Nucleus accumbens (tissue), 56 donors: ENCODE data around the gene RUFY1.
A peak's percentile ranks its signal among the peaks of the same experiment; 100 is the strongest.

ENCODE experiments used
- DNase-seq, 56 donors: peaks; one replicate each; lab custom pipeline; 2025; lab: John Stamatoyannopoulos, UW

Gene RUFY1

DNA sequence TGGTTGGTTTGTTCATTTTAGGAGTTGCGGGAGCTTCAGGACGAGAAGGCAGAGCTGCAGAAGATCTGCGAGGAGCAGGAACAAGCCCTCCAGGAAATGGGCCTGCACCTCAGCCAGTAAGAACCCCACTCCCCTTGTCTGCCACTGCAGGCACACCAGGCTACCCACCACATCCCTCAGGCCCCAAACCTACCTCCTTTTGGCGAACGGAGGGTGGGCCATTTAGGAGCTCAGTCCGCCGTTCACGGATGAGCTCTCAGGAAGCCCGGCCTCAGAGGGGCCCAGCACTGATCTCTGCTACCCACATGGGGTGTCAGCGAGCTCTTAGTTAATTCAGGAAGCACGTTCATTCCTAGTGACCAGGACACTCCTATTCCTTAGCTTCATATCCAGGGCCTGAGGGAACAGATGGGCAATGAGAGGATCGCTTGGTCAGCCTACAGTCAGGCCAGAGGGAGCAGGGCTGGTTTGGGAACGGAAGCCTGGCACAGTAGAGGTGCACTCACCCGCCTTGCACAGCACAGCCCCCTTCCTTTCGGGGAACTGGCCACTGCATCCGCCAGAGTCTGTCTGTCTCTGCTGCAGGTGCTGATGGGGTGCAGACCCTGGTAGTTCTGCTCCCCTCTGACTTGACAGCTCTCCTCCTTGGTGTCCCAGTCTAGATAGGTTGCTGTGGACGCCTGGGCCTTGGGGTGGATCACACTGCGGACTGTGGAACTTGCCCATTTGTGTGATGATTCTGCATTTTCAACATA lies 51.7 kb downstream of the RUFY1 start:
- DNase-seq, result no peak

DNA sequence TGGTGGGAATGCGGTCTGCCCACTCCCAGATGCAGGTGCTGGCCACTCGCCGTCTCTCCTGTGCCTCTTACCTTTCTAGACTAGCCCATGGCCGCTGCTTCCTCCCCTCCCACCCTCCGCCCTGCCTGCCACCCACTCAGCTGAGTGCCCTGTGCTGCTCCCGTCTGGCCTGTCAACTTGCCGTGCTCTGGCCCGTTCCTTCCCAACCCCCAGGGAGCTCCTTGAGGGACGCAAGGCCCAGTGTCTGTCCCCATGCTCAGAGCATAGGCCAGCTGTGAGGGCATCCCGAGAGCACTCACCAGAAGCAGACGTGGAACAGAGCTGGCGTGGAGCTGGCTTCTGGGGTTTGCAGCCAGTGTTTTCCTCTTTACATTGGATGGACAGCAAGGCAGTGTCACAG lies 53.0 kb downstream of the RUFY1 start:
- DNase-seq, result no peak

- no peak for DNase-seq
Measured at GRCh38 chr5:179605026-179605833, 54.9 kb downstream of the RUFY1 start.

- peak in 1 of 56 donors; percentile 8 for DNase-seq
Measured at GRCh38 chr5:179606071-179606909, 55.9 kb downstream of the RUFY1 start.

GRCh38 chr5:179606910-179607159 lies 56.5 kb downstream of the RUFY1 start:
- DNase-seq, result no peak

DNA sequence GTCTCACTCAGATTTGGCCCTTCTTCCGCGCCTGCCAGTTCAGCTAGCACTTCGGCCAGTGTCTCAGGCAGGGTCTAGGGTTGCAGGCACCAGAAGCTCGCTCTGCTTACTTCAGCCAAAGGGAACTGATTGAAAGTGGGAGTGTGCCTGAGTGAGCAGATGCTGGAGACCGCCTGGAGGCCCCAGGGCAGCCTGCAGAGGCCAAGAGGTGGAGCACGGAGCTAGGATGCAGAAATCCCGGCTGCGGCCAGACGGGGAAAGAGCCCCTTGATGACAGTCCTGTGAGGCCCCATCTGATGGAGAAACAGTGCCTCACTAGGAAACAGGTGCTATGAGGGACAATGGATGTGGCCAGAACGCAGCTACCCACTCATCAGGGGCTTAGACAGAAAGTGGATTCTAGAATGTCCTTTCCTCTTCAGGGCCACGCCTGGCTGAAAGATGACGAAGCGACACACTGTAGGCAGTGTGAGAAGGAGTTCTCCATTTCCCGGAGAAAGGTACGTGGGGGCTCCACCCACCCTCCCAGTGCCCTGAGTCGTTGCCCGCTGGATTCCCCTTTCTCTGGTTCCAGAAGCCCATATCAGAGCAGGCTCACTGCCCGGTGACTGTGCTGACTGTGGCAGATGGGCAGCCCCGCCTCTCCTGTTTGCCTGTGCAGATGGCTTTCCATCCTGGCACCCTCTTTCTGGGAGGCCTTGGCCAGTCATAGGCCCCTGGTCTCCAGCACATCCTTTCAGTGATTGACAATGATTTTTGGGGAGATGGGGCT lies 57.0 kb downstream of the RUFY1 start:
- peak in 36 of 56 donors; percentile 4 to 66 (median 26) for DNase-seq

- peak in 27 of 56 donors; percentile 4 to 74 (median 22) for DNase-seq
Measured at GRCh38 chr5:179608131-179608581, 57.8 kb downstream of the RUFY1 start.

- DNase-seq, result no peak
Measured at GRCh38 chr5:179609834-179610108, 59.4 kb downstream of the RUFY1 start.

DNA sequence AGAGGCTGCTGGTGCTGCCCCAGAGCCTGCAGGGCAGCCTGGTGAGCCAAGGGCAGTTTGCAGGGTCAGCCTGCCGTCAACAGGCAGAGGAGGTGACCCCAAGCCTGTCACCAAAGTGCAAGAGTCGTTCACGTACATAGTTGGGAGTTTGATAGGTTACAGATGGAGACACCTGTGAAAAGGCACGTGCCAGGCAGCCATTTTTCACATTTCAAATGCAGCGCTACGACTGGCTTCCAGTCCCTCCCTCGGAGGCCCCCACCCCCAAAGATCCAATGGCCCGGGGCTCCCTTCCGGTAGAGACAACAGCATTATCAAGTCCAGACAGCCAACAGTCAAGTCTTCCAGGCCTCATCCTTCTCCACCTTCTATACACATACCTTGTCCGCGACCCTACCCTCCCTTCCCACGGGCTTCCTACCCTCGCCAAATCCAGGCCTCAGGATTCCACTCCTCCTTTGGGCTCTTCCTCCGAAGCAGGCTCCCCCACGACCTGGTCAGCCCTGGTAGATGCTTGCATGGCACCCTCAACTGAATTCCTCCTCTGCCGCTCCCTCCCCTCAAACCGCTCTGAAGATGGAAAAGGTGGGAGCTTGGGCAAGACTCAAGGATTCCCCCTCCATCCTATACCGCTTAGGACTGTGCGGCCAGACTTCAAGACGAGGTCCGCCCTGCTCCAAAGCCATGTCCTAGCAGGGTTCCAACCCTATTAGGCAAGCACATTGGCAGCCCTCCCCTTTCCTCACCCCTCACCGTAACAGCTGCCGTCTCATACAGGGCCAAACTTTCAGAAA lies 60.0 kb downstream of the RUFY1 start:
- DNase-seq, result no peak

DNA sequence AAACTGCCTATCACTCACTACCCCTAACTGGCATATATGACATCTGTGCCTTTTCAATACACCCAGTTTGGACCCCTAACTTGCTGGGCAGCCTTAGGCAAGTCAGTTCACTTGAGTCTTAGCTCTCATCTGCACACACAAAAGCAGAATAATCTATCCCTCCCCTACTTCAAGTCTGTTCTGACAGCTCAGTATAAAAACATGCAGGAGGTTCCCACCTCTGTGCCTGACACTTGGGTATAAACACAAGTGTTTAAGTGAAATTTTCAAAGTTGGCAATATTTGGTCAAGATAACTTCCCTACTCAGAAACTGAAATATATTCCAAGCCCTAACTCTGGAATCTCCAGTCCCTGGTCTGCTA lies 60.5 kb downstream of the RUFY1 start:
- DNase-seq, result no peak

- no peak for DNase-seq
Measured at GRCh38 chr5:179612577-179613459, 62.5 kb downstream of the RUFY1 start.

DNA sequence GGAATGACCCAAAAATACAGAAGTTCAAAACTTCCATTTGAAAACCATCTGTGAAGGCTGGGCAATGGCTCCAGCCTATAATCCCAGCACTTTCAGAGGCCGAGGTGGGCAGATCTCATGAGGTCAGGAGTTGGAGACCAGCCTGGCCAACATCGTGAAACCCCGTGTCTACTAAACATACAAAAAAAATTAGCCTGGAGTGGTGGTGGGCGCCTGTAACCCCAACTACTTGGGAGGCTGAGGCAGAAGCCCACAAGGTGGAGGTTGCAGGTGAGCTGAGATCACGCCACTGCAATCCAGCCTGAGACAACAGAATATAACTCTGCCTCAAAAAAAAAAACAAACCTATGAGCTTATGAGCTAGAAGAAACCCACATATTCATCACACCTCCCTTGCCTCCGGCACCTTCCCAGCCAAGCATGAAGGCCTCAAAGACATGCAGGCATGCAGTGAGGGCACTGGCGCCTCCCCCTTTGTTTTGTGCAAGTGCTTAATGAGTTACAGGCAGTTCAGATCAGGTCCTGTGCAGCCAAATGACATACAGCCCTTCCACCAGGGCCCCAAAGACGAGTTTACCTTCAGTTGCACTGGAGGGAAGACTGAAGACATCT lies 63.2 kb downstream of the RUFY1 start:
- DNase-seq, result no peak

DNA sequence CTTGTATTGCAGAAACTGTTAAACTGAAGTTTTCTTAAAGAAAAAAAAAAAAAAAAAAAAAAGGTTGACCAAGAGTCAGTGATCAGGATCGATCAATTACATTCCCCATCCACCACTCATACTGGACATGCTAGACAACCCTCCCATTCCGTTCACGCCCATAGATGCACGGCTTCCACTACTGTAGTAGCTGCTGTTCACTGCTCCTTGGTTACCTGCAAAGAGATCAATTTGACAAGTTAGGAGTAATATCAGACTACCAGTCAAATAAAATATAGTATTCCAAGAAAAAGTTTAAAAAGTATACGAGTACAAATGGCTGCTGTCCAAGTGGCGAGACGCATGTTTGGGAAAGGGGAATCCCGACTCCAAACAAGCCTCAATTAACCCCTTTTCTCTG lies 64.4 kb downstream of the RUFY1 start:
- no peak for DNase-seq

DNA sequence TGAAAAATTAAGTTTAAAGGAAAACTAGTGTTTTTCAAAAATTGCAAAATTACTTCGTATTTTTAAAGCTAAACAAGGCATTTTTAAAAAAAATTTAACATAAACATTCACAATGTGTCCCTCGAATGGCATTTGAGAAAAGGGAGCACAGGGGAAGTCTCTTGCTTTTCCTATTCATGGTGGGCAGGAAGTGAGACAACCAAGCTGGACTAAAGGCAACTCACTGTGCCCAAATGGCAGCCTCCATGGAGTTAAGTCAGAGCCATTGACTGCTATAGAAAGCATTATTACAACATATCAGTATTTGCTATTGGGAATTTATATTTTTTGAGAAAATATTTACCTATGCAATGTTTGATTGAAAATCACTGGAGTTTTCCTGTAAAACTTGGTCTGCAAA lies 64.8 kb downstream of the RUFY1 start:
- no peak for DNase-seq

GRCh38 chr5:179616002-179616594 lies 65.7 kb downstream of the RUFY1 start:
- no peak for DNase-seq

DNA sequence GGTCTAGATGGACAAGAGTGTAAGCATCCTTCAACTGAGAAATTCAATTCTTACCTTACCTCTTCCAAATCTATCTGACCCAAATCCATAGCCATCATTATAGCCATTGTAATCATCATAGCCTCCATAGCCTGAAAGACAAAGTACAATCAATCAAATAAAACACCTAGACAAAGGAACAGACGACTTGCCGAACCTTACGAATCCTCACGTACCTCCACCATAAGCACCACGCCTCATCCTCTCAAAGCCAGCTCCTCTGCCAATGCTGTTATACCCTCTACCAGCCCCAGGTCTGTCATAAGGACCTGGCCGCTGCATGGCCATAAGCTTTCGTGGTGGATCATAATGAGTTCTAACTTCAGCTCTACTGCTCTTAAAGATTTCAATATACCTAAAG lies 67.6 kb downstream of the RUFY1 start:
- no peak for DNase-seq

DNA sequence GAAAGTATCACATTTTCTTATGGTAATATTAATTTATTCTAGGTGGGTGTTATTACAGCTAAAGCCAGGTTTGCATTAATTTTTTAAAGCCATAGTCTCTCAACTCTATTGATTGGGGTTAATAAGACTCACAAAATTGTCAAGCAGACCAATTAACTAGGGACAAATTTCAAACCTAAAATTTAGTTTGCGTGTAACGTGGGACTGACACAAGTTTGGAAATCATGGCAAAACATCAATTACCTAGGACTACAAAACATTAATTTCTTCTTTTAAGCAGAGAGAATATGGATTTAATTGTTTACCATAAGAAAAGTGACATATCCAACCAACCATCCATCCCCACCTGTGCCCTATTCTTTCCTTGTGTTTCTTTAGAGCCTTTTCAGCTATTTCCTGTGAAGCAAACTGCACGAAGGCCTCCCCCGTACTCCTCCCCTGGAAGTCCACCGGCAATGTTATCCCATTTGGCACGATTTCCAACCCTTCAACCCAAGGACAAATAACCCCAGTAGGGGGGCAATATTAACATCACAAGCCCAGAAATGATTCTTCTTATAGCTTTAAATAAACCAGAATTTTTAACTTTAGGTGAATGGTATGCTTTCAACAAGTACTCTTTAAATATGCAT lies 68.7 kb downstream of the RUFY1 start:
- no peak for DNase-seq

DNA sequence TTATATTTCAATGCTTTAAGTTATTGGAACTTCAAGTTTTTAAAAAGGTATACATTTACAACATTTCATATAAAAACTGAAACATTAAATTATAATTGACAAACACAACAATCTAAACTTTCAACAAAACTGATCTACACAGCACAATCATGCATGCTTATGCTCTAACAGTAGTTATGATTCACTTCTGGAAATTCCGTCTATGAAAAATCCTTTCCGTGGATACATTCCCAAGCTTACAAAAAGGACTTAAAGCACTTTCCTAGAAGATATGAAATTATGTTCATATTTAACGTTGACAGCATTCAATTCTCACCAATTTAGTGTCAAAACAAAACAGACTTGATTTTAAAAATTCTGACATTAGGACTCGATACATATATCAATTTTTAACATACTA lies 69.4 kb downstream of the RUFY1 start:
- no peak for DNase-seq
